NCI-H1092 treated with DMSO at 0.1 percent for 48 hours (cell line): Measurements from ENCODE around the gene TNKS2.
"Not testable (repeated sequence)": the region's sequence is repeated elsewhere in the genome, so short reads cannot be mapped to it uniquely, and the experiment has no call there.

ENCODE experiments used
- DNase-seq: peaks from one replicate; lab custom pipeline; 2025; lab: John Stamatoyannopoulos, UW

TNKS2 gene

GRCh38 chr10:91865562-91866081 is 67.4 kb downstream of the TNKS2 start:
- DNase-seq: no peak

DNA sequence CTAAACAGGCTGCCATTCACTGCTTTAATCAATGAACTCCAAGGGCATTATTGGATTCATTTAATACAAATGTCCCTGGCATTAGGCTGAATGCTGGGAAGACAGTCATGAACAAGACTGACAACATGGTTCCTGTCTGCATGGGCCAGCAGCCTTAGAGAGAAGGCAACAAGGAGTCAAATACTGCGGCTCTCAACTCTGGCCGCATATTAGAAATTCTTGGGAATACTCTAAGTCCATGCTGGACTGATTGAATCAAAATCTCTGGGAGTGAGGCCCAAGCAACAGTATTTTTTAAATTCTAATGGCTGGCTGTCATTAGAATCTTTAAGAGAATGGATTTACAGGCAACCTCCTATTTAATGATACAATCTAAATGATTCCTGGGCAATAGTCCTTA is 76.9 kb downstream of the TNKS2 start:
- no peak for DNase-seq

GRCh38 chr10:91875779-91876178 is 77.6 kb downstream of the TNKS2 start:
- no peak for DNase-seq

GRCh38 chr10:91879515-91880170 is 81.4 kb downstream of the TNKS2 start:
- no peak for DNase-seq

GRCh38 chr10:91880310-91880709 is 82.1 kb downstream of the TNKS2 start:
- no peak for DNase-seq

DNA sequence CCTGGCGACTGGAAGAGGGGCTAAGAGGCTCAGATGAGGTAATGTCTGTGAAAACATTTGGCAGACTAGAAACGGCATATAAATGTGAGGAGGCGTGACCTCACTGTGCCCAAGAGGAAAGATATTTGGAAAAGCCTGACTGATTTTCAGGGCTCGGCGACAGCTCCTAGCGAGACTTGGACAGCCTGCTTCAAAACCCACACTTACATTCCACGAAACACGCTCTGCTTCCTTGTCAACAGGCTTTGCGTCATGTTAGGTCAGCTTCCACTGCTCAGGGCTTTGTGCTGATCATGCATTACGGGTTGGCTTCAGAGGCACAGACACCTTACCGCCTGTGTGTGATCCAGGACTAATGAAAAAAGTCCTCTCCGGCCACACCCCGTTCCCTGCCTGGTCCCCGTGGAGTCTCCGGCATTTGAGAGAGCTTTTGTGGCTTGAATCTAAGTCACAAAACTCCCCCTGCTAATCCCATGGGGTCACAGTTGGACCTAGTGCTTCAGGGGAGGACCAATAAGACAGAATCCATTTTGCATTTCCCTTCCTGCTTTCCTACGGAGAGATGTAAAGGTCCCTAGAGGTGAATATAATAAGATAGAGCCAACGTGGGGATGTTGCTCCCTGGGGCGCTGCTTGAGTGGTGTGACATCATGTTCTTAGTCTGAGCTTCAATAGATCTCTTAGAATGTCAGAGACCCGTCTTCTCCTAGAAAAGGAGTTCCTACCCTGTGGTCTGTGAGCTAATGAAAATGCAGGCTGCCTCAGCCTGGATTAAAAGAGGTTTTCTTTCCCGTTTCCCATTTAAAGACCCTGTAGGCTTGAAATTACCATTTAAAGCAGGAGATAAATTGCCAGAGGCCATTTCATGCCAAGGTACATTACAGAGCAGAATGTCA is 85.6 kb downstream of the TNKS2 start:
- no peak for DNase-seq

- DNase-seq: no peak
Measured at GRCh38 chr10:91884536-91884935, 86.3 kb downstream of the TNKS2 start.

DNA sequence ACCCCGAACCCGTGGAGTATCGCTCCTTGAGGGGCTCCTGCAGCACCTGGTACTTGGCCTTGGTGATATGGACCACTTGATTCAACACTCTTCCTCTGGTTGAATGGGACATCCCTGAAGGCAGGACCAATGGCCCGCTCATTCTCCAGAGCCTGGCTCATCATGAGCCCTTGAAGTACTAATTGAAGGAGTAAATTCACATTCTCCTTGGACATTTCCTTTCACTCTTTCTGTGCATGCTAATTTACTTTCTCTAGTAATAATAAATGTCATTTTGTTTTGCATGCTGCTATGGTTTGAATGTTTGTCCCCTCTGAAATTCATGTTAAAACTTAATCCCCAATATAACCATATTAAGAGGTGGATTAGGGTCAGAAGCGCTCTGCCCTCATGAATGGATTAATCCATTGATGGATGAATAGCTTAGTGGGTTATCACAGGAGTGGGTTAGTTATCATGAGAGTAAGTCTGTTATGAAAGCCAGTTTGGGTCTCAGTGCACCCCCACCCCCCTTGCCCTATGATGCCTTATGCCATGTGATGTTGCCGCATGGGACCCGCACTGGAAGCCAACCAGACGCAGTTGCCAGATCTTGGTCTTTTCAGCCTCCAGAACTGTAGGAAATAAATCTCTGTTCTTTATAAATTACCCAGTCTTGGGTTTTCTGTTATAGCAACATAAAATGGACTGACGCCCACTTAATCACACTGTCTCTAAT is 87.3 kb downstream of the TNKS2 start:
- no peak for DNase-seq

DNA sequence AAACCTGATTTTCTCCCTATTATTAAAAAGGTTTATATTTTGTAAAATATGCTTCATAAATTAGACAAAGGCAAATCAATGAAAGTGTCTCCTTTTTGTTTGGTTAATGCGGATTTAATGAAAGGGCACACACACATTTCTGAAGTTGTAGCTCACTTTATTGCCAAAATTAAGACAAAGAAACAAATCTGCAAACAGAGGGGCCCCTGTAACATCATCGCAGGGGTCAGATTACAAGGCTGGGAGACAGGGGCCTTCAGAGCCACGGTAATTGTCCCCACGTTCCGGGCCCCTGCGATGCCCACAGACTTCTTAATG is 88.7 kb downstream of the TNKS2 start:
- no peak for DNase-seq

- no peak for DNase-seq
Measured at GRCh38 chr10:91887272-91888076, 89.2 kb downstream of the TNKS2 start.

GRCh38 chr10:91891125-91892001 is 93.1 kb downstream of the TNKS2 start:
- DNase-seq: no peak

- no peak for DNase-seq
Measured at GRCh38 chr10:91893051-91893450, 94.8 kb downstream of the TNKS2 start.

GRCh38 chr10:91894261-91894685 is 96.0 kb downstream of the TNKS2 start:
- not testable (repeated sequence) for DNase-seq

- no peak for DNase-seq
Measured at GRCh38 chr10:91896212-91896756, 98.1 kb downstream of the TNKS2 start.

DNA sequence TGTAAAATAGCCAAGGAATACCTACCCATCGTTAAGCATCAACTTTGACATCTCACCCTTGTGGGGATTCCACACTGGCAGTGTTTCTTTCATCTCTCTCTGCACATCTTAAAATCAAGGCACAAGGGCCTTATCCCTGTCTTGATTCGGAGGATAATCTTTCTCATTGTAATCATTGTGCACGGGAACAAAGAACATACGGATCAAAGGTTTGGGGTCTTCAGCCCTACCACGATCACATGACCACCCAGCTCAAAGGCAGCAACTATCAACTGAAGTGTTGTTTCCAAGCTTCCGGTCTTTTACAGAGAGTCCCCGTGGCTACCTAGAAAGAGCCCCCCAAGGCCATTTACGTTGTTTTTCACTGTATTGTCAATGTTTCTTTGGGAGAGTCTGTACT is 99.2 kb downstream of the TNKS2 start:
- DNase-seq: no peak

DNA sequence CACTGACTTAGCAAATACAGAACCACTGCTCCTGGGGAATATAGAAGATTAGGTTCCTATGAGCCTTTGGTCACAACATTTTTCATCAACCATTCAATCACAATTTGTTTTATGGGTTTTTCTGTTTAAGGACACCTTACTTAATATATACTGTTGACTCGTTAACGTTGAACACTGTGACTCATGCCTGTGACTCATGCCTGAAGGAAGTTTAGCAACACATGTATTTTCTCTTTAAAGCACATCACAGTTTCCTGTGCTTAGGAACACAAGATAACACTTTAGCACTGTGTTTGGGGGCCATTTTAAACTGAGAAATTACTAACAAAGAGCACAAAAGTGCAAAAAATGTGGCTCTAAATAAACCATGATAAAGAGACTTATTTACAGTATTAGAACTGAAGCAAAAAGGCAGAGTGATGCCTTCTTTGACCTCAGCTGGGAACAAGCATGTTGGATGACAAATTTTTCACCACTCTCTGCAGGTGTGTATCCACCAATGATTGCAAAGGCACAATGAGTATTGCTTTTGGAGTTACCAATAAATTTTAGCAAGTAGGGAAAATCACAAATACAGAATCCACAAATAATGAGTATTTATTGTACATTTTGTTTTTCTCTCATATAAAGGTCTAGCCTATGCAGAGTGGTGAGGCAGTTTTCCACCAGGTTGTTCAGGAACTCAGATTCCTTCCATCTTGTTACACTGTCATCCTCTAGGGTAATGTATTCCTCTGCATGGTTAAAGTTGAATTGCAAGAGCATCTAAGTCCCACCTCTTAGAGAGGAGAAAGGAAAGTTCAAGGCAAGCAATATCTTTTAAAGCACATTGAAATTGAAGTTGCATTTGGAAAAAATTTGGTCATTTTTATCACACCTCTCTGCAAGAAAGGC is 103.8 kb downstream of the TNKS2 start:
- no peak for DNase-seq

DNA sequence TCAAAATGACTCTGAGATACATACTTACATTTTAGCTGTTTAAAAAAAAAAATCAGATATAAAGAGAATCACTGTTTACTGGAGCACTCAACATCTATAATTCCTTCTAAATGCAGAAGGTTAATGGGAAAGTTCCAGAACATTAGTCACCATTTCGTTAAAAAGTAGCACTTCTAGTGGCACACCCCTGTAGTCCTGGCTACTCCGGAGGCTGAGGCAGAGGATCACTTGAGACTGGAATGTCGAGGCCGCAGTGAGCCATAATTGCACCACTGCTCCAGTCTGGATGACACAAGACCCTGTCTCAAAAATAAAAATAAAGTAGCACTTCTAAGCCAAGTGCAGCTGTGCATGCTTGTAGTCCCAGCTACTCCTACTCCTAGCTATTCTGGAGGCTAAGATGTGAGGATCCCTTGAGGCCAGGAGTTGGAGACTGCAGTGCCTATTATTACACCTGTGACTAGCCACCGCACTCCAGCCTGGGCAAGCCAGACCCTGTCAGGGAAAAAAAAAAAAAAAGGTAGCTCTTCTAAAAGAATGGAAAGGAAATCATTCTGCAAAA is 108.9 kb downstream of the TNKS2 start:
- DNase-seq: no peak

GRCh38 chr10:91907914-91908336 is 109.7 kb downstream of the TNKS2 start:
- no peak for DNase-seq
